Measurements from ENCODE around the gene CD247. TPM values are rescaled to one million over a fixed set of nuclear protein-coding genes. Genes with fewer than 3 reads are reported as not detected.
A peak's percentile ranks its signal among the peaks of the same experiment; 100 is the strongest.

CD247 gene
- total RNA-seq, 1 donor, result not detected

GRCh38 chr1:167401260-167401873, 117.0 kb downstream of the CD247 start:
- H3K4me3 ChIP-seq (ENCODE audit: low read depth, low read length), result no peak overlapping the region
- peak; percentile 56 for DNase-seq (ENCODE audit: low read depth)
- TF ChIP-seq, protein P1, sequence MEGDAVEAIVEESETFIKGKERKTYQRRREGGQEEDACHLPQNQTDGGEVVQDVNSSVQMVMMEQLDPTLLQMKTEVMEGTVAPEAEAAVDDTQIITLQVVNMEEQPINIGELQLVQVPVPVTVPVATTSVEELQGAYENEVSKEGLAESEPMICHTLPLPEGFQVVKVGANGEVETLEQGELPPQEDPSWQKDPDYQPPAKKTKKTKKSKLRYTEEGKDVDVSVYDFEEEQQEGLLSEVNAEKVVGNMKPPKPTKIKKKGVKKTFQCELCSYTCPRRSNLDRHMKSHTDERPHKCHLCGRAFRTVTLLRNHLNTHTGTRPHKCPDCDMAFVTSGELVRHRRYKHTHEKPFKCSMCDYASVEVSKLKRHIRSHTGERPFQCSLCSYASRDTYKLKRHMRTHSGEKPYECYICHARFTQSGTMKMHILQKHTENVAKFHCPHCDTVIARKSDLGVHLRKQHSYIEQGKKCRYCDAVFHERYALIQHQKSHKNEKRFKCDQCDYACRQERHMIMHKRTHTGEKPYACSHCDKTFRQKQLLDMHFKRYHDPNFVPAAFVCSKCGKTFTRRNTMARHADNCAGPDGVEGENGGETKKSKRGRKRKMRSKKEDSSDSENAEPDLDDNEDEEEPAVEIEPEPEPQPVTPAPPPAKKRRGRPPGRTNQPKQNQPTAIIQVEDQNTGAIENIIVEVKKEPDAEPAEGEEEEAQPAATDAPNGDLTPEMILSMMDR (IDR thresholded peaks at IDR 0.05; ENCODE audit: insufficient read depth, low read depth, low read length), result peak; percentile 46

- H3K4me3 ChIP-seq (ENCODE audit: low read depth, low read length), result no peak overlapping the region
- no peak for DNase-seq (ENCODE audit: low read depth)
- TF ChIP-seq, protein P1 (IDR thresholded peaks at IDR 0.05; ENCODE audit: insufficient read depth, low read depth, low read length), result no peak
Measured at GRCh38 chr1:167400359-167400953, 117.9 kb downstream of the CD247 start.

DNA sequence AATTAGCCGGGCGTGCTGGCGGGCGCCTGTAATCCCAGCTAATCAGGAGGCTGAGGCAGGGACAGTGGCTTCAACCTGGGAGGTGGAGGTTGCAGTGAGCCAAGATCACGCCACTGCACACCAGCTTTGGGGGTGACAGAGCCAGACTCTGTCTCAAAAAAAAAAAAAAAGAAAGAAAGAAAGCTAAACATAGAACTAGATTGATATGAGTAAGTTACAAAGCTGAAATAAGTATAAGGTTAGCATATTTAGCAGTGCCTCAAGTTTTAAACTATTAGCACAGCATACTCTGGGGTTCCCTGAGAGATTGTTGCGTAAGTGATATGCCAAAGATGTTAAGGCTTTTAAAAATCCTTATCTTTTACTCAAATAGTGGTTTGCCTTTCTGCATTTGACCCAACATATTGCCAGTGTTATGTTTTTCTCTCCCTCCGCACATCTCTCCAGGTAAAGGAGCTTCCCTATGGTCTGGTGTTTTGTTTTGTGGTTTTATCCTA, 126.1 kb downstream of the CD247 start:
- H3K4me3 ChIP-seq (ENCODE audit: low read depth, low read length), result no peak overlapping the region
- no peak for DNase-seq (ENCODE audit: low read depth)
- TF ChIP-seq, protein P1 (IDR thresholded peaks at IDR 0.05; ENCODE audit: insufficient read depth, low read depth, low read length), result no peak

- H3K4me3 ChIP-seq (ENCODE audit: low read depth, low read length), result no peak overlapping the region
- TF ChIP-seq, protein P1 (IDR thresholded peaks at IDR 0.05; ENCODE audit: insufficient read depth, low read depth, low read length), result no peak
- DNase-seq (ENCODE audit: low read depth), result no peak
Measured at GRCh38 chr1:167388976-167389375, 129.4 kb downstream of the CD247 start.

- TF ChIP-seq, protein P1 (IDR thresholded peaks at IDR 0.05; ENCODE audit: insufficient read depth, low read depth, low read length), result no peak
- DNase-seq (ENCODE audit: low read depth), result no peak
Measured at GRCh38 chr1:167387251-167387910, 130.9 kb downstream of the CD247 start.

More at GRCh38 chr1:167387251-167387910, 130.9 kb downstream of the CD247 start:
- no peak overlapping the region for H3K4me3 ChIP-seq (ENCODE audit: low read depth, low read length)

Other genes with a start within 250 kb of the CD247 start
- gene CREG1, start 35.2 kb upstream of the CD247 start, total RNA-seq, result 22.9 and 34.1 TPM in 2 replicates
- 0.64 and 1.3 TPM in 2 replicates for gene RCSD1, start 111.7 kb upstream of the CD247 start, total RNA-seq
- 163 and 358 TPM in 2 replicates for gene MPZL1, start 203.5 kb upstream of the CD247 start, total RNA-seq

Data from fibroblast of villous mesenchyme (primary cell).